ENCODE results near the gene LIPH. TPM values are rescaled to one million over a fixed set of nuclear protein-coding genes. Genes with fewer than 3 reads are reported as not detected.
"Not testable (repeated sequence)": the region's sequence is repeated elsewhere in the genome, so short reads cannot be mapped to it uniquely, and the experiment has no call there.

LIPH gene
- total RNA-seq, 2 experiments from 2014 or later = not detected

DNA sequence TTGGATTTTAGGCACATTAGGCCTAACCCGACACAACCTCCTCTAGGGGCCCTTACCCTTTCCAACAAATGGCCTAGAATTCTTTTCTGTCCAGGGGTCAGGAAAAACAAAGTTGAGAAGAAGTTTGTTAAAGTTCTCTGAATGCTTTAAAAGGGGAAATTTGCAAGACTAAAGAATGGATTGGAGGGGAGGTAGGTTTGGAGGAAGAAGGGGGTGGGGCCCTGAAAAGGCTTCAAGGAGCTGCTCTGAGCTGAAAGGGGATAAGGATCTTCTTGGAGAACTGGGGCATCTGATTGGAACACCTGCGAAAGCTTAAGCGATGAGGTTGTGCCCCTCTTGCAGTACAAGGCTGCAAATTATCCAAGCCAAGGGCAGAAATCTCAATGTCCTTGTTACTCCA is 29.8 kb upstream of the LIPH start:
- H3K4me3 Mint-ChIP-seq = no peak overlapping the region

DNA sequence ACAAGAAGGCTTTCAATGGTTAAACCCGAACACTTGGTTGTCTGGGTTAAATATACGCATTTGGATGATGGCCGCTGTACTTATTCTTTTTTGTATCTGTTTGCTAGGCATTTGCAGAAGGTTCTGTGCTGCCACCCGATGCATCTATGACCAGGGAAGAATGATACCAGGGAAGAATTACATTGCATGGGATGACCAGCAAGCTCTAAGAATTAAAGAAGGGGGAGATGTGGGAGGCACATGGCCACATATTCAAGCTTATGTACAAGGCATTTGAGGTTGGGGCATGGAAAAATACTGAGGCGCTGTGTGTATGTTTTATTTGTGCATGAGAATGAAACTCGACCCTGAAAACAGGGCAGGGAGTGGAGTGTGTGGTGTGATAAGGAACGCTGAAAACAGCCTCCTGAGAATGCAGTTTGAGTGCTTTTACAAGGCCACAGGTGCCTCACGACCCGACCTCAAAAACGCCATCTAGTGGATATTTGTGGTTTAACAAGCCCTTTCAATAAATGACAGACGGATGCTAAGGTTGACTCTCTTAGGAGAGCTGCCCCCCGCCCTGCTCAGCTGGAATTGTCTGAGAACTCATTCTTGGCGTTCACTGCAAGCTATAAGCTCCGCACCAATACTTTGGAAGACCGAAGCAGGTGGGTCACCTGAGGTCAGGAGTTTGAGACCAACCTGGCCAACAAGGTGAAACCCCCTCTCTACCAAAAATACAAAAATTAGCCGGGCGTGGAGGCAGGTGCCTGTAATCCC is 22.9 kb upstream of the LIPH start:
- CTCF ChIA-PET = interaction anchor here (1.6 kb wide), 1 partner anchor 11 kb away, joined by 12 read pairs; the partner anchor contains the start of gene SENP2
- H3K27me3 ChIP-seq (ENCODE audit: control insufficient read depth in 1 of 2, insufficient read depth in 2 of 2, low read length in 2 of 2); H3K4me1 Mint-ChIP-seq (ENCODE audit: low read depth); H3K27me3 Mint-ChIP-seq; H3K9me3 Mint-ChIP-seq; H3K36me3 ChIP-seq (ENCODE audit: insufficient read depth, low read length); H3K4me1 ChIP-seq (ENCODE audit: insufficient read depth, low read length); H3K4me3 Mint-ChIP-seq; H3K27ac Mint-ChIP-seq; H3K36me3 Mint-ChIP-seq (ENCODE audit: low read depth); H3K9me3 ChIP-seq (ENCODE audit: control insufficient read depth in 1 of 2, insufficient read depth in 1 of 2, low read length in 2 of 2); H3K27ac ChIP-seq (ENCODE audit: low read depth in 1 of 2, low read length in 2 of 2); H3K4me3 ChIP-seq (ENCODE audit: low read length): not testable (repeated sequence)
- ATAC-seq (ENCODE audit: poor library complexity) (peak; percentile 94), DNase-seq (peak in 8 of 14 experiments; percentile 16 to 81 (median 26))
- intact Hi-C loops (cut with DNase I, micrococcal nuclease) = loop anchor here in 1 of 2 experiments (5.0 kb wide), 1 partner anchor 78 kb away; the partner anchor contains the start of gene TMEM41A
- TF ChIP-seq, protein P1, sequence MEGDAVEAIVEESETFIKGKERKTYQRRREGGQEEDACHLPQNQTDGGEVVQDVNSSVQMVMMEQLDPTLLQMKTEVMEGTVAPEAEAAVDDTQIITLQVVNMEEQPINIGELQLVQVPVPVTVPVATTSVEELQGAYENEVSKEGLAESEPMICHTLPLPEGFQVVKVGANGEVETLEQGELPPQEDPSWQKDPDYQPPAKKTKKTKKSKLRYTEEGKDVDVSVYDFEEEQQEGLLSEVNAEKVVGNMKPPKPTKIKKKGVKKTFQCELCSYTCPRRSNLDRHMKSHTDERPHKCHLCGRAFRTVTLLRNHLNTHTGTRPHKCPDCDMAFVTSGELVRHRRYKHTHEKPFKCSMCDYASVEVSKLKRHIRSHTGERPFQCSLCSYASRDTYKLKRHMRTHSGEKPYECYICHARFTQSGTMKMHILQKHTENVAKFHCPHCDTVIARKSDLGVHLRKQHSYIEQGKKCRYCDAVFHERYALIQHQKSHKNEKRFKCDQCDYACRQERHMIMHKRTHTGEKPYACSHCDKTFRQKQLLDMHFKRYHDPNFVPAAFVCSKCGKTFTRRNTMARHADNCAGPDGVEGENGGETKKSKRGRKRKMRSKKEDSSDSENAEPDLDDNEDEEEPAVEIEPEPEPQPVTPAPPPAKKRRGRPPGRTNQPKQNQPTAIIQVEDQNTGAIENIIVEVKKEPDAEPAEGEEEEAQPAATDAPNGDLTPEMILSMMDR (IDR thresholded peaks at IDR 0.05) = peak; percentile 68
- POLR2A ChIA-PET = interaction anchor here (1.0 to 1.3 kb wide), 3 partner anchors 9 to 14 kb away, joined by 3 to 10 read pairs (median 4); partner anchors contain the start of gene SENP2

More for the DNA sequence above, 29.8 kb upstream of the LIPH start:
- Mint-ChIP-seq H3K36me3 (ENCODE audit: low read depth) (peaks cover 10% of the 10 kb centered on the region), H3K27me3 (no peaks in the 10 kb centered on the region), H3K4me1 (ENCODE audit: low read depth) (peaks cover 15% of the 10 kb centered on the region), H3K9me3 (no peaks in the 10 kb centered on the region), H3K27ac (no peak overlapping the region)
- H3K4me3 ChIP-seq (ENCODE audit: low read length) = no peak overlapping the region
- ChIA-PET CTCF (no interaction called here), POLR2A (no interaction called here)
- H3K9me3 ChIP-seq (ENCODE audit: control insufficient read depth in 1 of 2, insufficient read depth in 1 of 2, low read length in 2 of 2) = no peaks in the 10 kb centered on the region
- no peak for DNase-seq
- no peak overlapping the region for H3K27ac ChIP-seq (ENCODE audit: low read depth in 1 of 2, low read length in 2 of 2)
- TF ChIP-seq, protein P1 (IDR thresholded peaks at IDR 0.05) = no peak
- no peaks in the 10 kb centered on the region for H3K36me3 ChIP-seq (ENCODE audit: insufficient read depth, low read length)
- no peak for ATAC-seq (ENCODE audit: poor library complexity)
- H3K4me1 ChIP-seq (ENCODE audit: insufficient read depth, low read length) = peaks cover 18% of the 10 kb centered on the region
- intact Hi-C loops (cut with DNase I, micrococcal nuclease) = loop anchor here in 1 of 2 experiments (10.0 kb wide), 5 partner anchors 297 to 1697 kb away; partner anchors contain the start of genes ABCC5, PARL, RPL39L and VPS8
- no peaks in the 10 kb centered on the region for H3K27me3 ChIP-seq (ENCODE audit: control insufficient read depth in 1 of 2, insufficient read depth in 2 of 2, low read length in 2 of 2)

DNA sequence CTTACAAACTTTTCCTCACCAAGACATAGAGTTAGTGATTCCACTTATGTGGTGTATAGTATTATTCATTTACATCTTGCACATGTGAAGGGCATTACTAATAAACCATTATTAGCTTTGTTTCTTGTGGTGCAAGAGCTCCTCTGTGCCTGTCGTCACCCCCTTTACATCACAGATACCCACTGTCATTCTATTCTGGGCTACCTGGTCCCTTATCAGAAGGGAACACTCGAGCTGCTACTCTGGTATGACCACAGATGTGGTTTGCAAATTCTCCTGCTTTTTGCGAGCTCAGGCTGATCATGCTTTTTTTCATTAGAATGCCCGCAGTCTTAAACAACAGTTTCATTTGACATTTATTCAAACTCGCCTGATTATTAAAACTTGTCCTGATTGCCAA is 19.8 kb upstream of the LIPH start:
- ChIA-PET CTCF (no interaction called here), POLR2A (no interaction called here)
- no peak for ATAC-seq (ENCODE audit: poor library complexity)
- Histone ChIP-seq H3K4me1 (ENCODE audit: insufficient read depth, low read length) (peaks cover 2% of the 10 kb centered on the region), H3K9me3 (ENCODE audit: control insufficient read depth in 1 of 2, insufficient read depth in 1 of 2, low read length in 2 of 2) (peaks cover 3 to 9% of the 10 kb centered on the region in 2 experiments), H3K27me3 (ENCODE audit: control insufficient read depth in 1 of 2, insufficient read depth in 2 of 2, low read length in 2 of 2) (no peaks in the 10 kb centered on the region), H3K36me3 (ENCODE audit: insufficient read depth, low read length) (no peaks in the 10 kb centered on the region), H3K27ac (ENCODE audit: low read depth in 1 of 2, low read length in 2 of 2) (no peak overlapping the region), H3K4me3 (ENCODE audit: low read length) (no peak overlapping the region)
- no peaks in the 10 kb centered on the region for H3K27me3 Mint-ChIP-seq
- peaks cover 7% of the 10 kb centered on the region for H3K4me1 Mint-ChIP-seq (ENCODE audit: low read depth)
- H3K27ac Mint-ChIP-seq = no peak overlapping the region
- TF ChIP-seq, protein P1 (IDR thresholded peaks at IDR 0.05) = no peak
- H3K36me3 Mint-ChIP-seq (ENCODE audit: low read depth) = peaks cover 3% of the 10 kb centered on the region
- intact Hi-C loops (cut with DNase I, micrococcal nuclease) = no loop called here
- H3K9me3 Mint-ChIP-seq = peaks cover 5% of the 10 kb centered on the region
- no peak for DNase-seq
- H3K4me3 Mint-ChIP-seq = no peak overlapping the region
